8988T (cell line): ENCODE measurements around the gene SELENOT.
"Not testable (repeated sequence)": the region's sequence is repeated elsewhere in the genome, so short reads cannot be mapped to it uniquely, and the experiment has no call there.

ENCODE experiments used
- DNase-seq: peaks from one replicate; pipeline ENCODE4 v3.0.0; 2011

The SELENOT gene, protein sequence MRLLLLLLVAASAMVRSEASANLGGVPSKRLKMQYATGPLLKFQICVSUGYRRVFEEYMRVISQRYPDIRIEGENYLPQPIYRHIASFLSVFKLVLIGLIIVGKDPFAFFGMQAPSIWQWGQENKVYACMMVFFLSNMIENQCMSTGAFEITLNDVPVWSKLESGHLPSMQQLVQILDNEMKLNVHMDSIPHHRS

DNA sequence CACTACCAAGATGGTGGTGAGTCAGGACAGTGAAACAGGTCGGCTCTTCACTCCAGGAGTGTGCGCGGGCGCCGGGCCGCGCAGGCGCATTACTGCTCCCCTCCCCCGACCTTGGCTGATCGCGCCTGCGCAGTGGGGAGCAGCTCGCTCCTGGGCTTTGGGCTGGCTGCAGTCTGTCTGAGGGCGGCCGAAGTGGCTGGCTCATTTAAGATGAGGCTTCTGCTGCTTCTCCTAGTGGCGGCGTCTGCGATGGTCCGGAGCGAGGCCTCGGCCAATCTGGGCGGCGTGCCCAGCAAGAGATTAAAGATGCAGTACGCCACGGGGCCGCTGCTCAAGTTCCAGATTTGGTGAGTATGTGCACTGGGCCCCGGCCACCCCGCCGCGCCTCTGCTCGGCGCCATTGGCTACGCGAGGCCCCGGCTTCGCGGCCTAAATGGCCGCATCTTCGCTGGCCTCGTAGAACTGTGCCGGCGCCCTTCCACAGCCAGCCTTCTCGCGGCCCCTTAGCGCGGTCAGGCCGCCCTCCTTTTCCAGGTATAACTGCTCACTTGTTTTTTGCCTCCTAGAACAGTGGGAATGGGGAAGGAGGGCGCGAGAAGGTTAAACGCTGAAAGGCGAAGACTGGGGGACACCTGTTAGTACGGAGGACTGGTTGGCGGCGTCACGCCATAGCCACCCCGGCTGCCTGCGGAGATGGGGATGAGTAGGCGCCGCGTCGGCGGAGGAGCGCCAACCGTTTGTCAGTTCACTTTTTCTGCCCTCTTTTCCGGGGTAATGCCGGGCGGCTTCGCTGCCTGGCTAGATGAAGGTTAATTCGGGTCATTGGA lies at the start of gene SELENOT:
Gene SELENOT, plus strand, starts transcription at position 169 of the 827 bp plus-strand sequence. Its CDS starts 42 bp downstream, at position 211.
- peak; percentile 79 for DNase-seq

DNA sequence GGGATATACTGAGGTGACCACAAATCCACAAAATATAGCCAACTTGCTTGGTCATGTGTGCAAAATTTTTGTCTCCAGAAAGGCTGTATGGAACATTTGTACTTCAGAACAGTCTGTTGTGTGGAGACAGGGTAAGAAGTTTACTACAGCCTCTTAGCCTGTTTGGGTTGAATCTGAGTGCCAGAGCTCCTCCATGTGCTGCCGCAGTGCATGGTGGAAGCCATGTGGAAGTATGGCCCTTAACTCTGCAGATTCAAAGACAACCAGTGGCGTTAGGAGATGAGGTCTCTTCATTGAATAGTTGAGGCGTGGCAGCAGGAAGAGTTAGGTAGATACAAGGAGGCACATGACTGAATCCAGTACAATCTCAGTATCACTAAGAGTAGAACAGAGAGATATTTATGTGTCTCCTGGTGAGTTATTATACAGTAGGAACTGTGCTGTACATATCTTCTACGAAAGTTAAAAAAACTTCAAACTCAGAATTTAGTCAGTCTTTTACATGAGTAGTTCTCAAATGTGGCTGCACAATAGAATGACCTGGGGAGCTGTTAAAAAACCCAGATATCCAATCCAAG lies 47.2 kb upstream of the SELENOT start:
- no peak for DNase-seq

DNA sequence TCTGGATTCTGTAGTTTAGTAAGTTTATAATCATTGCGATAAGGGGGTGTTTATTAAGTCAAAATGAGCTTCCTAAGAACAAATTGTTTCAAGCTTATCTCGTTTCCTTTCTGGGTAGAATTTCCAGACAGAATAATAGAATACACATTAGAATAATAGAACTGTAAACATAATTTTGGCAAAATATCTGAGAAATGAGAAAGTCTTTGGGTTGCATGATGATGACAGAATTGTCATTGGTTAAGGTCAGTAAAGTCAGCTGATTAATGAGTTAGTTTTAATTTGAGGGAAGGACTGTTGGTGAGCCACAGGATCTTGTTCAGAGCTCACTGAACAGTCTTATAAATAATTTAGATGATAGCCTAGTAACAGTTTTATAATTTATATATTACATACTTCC lies 46.3 kb upstream of the SELENOT start:
- no peak for DNase-seq

DNA sequence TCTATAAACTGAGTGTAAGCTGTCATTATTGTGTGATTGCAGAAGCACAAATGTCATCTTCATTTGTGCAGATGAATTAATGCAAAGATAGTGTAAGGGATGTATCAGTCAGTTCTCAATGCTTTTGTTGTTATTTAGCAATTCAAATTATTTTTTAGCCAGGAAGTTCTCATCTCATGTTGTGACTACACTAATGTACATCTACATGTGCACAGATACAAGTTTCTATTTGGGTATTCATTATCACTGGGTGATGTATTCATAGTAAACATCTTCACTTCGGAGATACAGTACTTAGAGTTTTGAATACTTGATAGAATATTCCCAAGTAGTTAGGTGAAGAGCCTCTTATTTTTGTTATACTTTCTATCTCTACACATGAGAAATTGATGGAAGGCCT lies 45.4 kb upstream of the SELENOT start:
- no peak for DNase-seq

DNA sequence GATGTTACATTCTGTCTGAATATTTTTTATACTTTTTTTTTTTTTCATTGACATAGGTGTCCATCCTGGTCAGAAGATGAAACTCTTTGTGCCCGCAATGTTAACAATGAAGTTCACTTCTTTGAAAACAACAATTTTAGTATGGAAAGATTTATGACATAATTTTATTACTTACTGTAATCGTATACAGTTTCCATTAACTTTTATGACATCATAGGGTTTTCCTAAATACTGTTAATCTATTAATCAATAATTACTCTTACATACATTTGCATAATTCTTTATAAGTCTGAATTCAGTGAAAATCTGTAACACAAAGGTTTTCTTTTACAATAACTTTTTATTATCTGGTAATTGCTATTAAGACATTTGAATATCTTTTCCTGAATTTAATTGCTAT lies 38.9 kb upstream of the SELENOT start:
- DNase-seq = no peak

DNA sequence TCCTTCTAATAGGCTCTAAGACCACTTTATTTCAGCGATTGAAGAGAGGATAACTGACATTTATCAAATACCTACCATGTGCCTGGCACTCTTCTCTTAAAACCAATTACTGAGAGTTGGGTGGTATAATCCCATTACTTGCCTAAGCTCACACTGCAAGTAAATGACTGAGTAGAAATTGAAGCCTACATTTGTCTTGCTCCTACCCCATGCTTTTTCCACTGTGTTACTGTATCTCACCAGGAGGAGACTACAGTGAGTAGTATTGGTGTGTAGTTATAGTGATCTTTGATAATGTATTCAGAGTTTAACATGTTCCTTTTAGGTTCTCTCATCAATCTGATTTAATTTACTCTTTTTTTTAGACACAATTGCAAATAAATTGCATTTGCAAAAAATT lies 35.8 kb upstream of the SELENOT start:
- DNase-seq = no peak

DNA sequence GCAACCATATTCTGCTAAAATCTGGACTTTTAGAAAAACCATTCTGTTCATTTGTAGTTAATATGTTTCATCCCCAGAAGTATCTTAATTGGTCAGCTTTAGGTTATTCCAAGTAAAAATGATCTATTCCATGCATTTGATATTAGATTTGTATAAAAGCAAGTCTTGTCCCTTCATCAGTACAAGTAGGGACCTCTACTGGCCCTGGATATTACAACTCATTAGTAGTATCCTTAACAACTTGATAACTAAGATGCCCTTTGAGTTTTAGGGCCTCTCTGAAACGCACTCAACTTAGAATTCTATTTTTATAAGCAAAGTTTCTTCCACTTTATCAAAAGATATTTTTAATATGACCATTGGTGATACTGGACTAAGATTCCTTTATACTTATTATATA lies 25.3 kb upstream of the SELENOT start:
- DNase-seq = no peak

DNA sequence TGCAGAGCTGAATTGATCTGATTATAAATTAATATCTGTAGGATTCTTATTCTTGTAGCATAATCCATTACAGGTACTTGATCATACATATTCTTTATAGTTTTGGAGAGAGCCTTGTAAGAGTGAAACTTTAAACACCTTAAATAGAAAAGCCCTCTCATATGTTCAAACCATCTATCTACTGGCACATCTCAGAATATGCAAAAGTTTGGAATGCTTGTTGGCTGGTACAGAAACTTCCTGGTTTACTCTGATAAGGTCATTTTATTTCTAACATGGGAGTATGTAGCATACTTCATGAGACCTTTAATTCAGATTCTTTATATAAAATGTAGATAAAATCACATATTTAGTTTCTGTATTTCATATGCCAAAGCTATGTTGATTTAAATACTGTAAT lies 21.9 kb upstream of the SELENOT start:
- DNase-seq = no peak

DNA sequence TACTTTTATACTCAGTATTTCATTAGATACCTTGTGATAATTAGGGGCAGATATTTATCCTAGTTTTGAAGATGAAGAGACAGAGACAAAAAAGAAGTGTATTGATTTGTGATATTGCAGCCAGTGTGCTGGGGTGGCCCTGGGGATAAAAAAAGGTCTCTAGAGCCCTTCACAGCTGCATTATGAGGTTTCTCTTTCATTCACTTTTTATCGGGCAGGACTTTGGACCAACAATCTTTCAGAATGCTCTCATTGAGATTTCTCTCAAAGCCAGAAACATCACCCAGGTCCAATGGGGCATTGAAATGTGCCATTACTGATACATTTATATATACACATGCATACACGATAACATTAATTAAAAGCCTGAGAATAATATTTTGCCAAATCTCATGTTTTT lies 20.5 kb upstream of the SELENOT start:
- DNase-seq = no peak

DNA sequence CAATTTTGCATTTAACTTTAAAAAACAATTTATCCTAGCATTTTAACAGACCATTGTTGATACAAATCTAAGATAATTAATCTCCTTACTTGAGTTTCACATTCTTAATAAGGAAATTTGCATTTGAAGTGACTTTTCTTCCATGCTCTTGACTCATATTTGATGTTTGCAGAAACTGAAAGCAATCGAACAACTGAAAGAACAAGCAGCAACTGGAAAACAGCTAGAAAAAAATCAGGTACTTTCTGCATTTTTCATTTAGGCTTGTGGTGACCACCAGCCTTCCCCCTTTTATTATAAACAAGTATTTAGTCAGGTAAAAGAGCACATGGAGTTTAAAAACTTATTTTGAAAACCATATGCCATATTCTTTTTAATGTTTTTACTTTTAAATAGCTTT lies 20.1 kb upstream of the SELENOT start:
- DNase-seq = no peak

DNA sequence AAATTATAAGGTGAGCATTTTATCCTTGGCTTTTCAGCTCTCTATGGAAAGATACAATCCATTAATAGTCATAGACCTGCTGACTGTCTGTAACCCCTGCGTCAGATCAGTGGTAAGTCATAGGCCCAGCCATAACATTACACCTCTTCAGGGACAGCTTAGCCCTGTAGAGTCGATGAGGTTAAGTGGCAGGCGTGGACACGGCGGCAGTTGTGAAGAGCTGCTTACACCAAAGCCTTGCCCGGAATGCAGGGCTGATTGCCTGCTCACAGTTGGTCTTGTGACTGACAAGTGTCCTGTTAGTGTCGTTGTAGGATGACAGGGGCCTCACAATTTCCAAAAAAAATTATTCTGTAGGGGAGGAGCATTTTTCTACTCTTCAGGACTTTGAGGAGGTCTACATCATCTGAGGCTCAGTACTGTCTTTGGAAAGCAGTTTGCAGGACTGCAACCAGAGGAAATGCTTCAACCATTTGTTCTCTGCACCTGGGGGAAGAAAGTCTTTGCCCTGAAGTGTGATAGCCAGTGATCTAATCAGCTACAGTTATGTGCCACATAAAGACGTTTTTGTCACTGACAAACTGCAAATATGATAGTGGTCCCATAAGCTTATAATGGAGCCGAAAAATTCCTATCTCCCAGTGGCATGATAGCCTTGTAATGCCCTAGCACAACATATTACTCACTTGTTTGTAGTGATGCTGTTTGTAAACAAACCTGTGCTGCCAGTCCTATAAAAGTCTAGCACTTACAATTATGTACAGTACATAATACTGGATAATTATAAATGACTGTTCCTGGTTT lies 14.9 kb upstream of the SELENOT start:
- DNase-seq = no peak

DNA sequence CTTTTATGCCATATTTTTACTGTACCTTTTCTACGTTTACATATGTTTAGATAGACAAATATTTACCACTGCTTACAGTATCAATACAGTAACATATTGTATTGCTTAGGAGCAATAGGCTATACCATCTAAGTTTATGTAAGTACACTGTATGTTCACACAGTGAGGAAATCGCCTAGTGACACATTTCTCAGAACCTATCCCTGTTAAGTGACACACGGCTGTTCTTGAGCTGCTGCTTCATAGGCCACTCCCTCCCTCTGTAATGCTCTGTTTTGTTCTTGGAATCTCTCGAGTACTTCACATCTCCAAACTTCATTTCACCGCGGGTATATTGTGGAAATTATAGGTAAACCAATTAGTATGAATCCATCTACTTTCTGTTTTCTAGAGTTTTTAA lies 13.4 kb upstream of the SELENOT start:
- no peak for DNase-seq

DNA sequence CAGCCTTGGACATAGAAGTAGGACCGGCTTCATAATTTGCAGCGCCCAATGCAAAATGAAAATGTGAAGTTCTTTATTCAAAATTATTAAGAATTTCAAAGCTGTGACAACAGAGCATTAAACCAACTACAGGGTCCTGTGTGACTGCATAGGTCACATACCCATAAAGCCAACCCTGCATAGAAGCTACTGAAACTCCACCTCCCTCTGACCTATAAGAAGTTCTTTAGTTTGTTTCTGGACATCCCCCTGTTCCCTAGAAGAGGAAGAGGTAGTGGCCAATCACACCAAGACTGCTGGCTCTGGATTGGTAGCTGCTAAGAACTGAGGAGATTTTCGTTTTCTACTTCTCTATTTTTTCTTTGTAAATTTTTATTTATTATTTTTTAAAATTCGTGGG lies 9.0 kb upstream of the SELENOT start:
- DNase-seq = no peak

DNA sequence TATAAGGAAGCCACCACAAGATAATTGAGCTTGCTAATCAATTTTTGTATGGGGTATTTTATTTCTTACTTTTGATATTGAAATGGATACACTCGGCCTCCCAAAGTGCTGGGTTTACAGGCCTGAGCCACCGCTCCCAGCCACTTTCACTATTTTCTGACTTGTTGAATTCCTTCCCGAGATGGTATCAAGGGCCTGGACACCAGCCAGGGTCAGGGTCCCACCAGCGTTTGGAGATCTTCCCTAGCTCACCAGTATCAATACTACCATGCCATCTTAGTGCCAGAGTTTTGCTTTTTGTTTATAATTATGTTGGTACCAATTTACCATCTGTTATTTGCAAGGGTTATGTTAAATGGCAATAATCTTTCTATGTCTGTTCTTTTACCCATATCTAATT lies 5.5 kb upstream of the SELENOT start:
- DNase-seq = no peak

DNA sequence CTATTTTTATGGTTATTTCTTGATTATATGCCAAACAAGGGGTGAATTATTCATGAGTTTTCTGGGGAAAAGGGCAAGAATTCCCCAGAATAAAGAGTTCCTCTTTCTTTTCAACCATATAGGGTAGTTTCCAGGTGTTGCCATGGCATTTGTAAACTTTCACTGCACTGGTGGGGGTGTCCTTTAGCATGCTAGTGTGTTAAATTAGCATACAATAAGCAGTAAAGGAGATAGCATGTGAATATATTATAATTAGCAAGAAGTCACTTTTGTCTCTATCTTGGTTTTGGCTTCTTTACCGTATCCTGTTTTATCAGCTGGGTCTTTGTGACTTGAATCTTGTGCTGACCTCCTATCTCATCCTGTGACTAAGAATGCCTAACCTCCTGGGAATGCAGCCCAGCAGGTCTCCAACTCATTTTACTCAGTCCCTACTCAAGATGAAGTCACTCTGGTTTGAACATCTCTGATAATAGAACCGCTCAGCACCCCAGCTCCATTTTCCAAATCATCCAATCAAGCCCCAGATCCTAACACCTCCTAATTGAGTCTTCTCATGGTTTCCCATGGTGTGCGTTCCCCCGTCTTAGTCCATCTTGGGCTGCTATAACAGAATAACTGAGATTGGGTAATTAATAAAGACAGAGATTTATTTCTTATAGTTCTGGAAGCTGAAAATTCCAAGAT lies 3.4 kb upstream of the SELENOT start:
- DNase-seq = no peak

DNA sequence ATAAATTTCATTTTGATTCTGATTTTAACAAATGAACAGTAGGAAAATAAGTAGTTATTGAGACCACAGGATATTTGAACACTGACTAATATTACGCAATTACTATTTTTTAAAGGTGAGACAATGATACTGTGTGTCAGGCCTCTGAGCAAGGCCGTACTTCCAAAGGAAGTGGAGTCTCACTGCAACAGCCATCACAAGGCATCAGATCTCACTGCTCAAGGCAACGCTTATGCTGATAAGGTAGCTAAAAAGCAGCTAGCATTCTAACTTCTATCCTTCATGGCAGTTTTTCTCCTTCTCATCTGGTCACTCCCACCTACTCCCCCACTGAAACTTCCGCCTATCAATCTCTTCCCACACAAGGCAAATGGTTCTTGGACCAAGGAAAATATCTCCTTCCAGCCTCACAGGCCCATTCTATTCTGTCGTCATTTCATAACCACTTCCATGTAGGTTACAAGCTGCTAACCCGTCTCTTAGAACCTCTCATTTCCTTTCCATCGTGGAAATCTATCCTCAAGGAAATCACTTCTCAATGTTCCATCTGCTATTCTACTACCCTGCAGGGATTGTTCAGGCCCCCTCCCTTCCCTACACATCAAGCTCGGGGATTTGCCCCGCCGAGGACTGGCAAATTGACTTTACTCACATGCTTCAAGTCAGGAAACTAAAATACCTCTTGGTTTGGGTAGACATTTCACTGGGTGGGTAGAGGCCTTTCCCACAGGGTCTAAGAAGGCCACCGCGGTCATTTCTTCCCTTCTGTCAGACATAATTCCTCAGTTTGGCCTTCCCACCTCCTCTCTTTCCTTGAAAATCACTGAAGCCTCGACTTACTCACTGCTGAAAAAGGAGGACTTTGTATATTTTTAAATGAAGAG lies 2.2 kb upstream of the SELENOT start:
- DNase-seq = not testable (repeated sequence)

DNA sequence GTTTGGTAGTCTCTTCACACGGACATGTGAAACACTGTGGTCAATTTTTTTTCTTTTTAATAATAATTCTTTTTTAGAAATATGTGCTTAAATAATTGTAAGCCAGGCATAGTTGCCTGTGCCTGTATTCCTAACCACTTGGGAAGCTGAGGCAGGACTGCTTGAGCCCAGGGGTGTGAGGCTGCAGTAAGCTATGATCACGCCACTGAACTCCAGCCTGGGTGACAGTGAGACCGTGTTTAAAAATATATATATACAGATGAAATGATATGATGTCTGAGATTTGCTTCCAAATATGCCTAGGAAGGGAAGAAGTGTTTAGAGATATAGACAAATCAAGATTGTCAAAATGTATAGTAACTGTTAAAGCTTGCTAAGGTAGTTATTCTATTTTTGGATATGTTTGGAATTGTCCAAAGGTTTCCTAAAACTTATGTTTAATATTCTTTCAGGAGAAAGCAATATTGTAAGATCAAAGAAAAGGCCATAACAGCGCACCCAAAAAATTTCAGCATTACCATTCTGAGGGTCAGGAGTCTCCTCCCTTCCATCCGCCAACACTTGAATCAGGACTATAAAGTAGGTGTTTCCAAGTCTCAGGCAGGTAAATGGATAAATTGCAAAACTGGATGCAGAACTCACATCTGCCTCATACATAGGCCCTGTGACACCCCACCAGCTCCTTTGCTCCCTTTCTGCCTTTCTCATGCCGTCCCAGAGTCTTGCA lies 532 bp upstream of the SELENOT start:
- no peak for DNase-seq

DNA sequence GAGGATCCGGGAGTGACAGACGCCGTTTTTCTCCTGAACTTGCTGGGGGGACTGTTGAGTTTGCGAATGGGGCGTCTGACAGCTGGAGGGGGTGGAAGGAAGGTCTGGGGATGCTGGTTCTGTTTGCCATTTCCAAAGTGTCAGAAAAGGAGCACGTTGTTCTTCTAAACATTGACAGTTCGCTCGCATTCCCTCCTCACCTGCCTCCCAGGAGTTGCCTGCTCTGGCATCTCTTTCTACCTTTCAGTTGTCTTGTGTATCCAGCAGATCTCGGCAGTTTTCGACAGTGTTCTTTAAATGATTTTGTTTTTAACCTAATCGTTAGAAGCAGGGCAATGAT lies 829 bp downstream of the SELENOT start:
- DNase-seq = no peak

DNA sequence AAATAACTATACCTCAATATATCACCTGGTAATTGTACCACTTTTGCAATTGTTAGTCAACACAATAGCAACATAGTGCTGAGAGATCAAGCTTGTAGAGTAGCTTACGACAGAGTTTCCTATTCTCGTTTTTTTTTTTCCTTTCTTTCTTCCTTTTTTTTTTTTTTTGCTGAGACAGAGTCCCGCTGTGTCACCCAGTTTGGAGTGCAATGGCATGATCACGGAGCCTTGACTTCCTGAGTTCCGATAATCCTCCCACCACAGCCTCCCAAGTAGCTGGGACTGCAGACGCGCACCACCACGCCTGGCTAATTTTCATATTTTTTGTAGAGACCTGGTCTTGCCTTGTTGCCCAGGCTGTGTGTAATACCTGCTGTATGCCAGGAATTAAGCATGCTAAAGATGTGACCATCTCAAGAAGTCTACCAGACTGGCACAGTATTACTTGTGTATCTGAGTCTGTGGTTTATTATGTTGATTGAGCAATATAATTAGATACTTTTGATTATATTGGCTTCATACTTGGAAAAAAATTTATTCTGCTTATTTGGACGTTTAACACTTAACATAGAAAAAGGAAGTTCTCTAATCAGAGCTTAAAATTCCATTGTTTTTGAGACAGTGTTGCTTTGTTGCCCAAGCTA lies 3.0 kb downstream of the SELENOT start:
- no peak for DNase-seq

DNA sequence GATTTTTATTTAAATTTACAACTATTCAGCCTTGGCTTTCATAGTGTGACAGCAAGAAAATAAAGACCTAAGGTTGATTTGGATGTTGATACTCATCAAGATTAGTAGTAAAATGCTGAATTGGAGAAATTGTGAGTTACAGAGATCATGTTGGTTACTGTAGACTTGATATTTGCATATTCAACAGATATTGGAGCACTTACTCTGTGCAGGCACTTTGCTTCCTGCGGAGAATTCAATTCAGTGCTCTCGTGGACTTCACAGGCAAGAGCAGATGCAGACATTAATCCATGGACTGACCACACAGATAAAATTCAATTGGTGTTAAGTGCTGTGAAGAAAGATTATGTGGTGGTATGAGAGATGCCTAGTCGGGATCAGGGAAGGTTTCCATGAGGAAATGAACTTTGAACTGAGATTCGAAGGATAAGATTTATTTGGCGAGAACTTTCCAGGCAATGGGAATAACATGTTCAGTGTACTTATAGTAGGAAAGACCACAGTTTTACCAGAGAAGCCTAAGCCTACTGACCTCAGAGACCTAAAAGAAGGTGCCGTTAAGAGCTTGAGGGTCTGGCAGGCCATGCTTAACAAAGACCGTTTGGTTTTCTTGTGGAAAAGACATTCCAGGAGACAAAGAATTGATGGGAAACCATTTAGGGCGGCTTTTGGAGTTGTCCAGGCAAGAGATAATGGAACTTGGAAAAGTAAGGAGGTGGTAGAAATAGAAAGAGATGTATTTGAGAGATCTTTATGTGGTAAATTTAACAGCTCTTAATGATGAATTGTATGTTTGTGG lies 4.3 kb downstream of the SELENOT start:
- no peak for DNase-seq
